HTERT RPE-1 (cell line): ENCODE results near the gene TCFL5.

ENCODE experiments used
- in situ Hi-C: fragments of 300-500 bp; cut with MboI; formaldehyde crosslinking; loops from 4 replicates; pipeline ENCODE4 v1.14.3; 2020; ENCODE audit warnings: low sequenced_read_pairs

TCFL5 gene

DNA sequence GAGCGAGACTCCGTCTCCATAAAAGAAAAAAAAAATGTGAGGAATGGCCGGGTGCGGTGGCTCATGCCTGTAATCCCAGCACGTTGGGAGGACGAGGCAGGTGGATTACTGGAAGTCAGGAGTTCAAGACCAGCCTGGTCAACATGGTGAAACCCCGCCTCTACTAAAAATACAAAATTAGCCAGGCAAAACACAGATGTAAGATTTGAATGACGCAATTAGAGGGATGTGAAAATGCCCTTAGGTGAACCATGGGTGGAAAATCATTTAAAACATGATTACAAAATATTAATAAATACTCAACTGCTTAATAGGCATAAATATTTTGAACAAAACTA is 23.9 kb downstream of the TCFL5 start:
- in situ Hi-C loops: no loop called here

DNA sequence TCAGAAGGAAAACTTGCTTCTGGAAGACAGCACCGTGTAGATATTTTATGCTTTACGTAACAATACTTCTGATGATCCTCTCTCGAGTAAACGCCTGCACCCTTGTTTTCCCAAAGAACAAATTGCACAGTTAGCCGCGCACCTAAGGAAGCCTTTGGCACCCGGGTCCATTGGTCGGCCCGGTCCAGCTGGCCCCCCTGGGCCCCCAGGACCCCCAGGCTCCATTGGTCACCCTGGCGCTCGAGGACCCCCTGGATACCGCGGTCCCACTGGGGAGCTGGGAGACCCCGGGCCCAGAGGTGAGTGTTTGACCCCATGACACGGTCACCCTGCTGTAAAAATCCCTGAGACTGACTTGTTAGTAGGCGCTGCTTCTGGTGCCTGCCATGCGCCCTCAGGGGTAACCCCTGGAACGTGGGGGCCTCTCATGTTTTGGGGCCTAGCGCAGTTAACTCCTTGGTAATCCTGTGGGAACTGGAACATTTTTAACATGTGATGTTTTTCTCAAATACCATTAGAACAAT is 24.6 kb downstream of the TCFL5 start:
- in situ Hi-C loops: no loop called here

DNA sequence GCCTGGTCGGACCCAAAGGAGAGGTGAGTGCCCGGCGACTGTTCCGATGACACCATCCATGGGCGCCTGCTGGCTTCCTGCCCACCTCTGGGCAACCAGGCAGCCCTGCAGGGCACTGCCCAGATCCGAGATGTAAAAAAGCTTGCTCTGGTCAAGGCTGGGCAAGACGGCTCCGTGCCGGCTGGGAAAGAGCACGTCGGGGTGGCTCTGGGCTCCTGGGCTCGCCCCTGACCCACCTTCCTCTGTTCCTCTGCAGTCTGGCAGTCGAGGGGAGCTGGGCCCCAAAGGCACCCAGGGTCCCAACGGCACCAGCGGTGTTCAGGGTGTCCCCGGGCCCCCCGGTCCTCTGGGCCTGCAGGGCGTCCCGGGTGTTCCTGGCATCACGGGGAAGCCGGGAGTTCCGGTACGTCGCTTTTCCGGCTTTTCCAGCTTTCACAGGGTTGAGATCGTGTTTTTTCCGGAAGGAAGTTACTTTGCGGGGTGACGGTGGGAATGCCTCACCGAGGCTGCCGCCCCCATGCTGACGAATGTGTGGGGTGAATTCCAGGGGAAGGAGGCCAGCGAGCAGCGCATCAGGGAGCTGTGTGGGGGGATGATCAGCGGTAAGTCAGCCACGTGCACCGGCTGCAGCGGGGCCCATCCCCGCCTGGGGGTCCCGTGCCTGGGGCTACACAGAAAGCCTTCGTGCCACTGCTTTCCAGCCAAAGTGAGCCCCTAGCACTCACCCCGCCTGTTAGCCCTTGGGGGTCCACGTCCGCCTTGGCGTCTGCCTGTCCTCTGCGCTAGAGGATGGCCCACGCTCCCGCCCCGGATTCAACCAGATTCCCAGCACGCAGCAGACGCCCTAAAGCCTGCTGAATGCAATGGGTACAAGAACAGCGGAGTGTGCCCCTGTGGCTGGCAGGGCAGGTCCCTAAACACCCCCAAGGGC is 25.4 kb downstream of the TCFL5 start:
- in situ Hi-C loops: no loop called here

DNA sequence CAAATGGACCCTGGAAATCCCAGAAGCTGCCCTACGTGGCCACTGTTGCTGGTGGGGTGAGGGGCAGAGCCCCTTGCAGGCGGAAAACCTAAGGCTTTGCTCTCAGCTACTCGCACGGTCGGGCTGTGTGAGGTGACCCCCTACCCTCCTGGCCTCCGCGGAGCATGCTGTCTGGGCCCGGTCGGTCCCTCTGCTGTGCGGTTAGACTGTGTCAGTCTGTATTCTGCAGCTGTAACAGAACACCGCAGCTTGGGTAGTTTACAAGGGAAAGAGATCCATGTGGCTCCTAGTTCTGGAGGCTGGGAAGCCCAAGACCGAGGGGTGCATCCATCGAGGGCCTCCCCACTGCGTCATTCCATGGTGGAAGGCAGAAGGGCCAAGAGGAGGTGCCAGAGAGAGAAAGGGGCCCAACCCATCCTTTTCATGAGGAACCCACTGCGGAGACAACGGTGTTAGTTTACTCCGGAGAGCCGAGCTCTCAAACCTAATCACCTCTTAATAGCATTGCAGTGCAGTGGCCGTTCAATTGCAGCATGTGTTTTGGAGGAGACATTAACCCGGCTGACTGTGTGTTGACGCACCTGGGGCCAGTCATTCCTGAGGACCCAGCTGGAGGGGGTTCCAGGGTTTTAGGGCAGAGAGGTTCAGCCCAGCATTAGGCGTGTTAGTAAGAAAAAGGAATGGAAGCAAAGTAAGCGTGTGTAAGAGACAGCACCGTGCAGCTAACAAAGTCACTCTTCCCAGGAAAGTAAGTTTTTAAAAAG is 26.5 kb downstream of the TCFL5 start:
- in situ Hi-C loops: no loop called here

DNA sequence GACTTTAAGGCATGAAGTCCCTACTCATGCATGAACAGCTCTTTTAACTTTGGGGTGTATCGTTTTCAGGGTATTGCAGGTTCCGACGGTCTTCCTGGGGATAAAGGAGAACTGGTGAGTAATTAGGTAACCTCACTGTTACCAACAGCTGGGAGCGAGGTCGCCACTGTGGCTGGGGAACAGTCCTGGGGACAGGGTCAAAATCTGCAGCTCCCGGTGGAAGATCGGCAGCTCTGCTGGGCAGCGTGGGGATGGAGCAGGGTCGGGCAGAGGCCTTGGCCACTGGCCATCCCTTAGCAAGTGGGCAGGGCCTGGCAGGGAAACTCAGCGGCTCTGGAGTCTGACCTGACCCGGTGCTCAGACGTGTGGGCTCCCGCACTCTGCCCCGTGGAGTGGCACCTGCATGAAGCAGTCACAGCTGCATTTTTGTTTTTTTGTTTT is 28.7 kb downstream of the TCFL5 start:
- in situ Hi-C loops: no loop called here

DNA sequence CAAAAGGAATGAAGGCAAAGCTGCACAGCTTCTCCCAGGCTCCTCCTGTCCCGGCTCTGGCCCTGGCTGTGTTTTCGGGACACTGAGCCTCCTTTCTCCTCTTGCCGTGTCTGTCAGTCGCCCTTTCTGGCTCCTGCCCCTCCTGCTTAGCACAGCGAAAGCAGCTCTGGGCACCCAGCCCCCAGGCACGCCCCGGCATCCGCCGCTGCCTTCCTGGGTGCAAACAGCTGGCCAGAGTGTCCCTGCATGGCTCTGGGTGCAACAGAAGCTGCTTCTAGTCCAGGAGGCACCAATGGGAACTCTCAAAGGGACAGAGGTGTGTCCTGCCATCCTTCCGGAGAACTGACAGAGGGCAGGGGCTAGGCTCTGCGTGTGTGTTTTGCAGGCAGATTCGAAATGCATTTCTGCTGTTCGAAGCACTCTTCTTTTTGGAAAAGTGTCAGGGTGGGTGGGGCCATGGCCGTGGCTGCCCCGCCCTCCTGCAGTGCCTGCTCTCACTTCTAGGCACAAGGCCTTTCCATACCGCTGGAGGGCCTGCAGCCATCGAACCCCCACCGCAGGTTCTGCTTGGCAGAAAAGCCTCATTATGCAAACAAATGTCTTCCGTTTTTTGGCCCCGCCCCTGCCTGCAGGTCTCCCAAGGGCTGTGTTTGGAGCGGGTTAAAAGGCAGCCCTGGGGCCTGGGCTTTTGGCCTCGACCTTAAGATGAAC is 29.3 kb downstream of the TCFL5 start:
- in situ Hi-C loops: no loop called here

DNA sequence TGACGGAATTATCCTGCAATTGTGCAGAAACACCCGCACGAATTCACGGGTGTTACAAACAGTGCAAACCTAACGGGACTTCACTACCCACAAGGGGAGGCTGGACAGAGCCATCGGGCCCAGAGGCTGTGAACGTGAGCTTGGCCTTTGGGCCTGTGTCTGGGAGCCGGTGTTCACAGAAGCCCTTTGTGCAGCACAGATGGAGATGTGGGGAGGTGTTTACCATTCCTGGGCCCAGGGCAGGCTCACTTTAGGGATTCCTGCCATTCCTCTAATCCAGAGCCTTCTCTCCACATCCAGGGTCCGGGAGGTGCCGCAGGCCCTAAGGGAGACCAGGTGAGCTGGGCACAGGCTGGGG is 29.8 kb downstream of the TCFL5 start:
- in situ Hi-C loops: no loop called here

DNA sequence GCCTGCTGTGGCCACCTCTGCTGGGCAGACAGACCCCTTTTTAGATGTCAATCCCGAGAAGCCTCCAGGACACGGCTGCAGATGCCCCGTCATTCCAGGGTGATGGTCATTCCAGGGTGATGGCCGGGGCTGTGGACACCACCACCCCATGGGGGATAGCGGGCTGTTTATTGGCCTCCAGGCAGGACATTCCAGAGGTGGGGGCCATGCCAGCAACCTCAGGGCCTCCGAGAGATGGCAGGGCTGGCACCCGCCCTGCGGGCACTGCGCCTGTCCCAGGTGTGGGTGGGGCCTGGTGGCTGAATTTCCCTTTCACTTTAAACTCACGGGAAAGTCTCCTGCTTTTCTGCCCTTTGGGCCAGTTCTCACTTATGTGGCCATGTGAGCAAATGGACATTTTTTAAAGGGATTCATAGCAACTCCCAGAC is 30.2 kb downstream of the TCFL5 start:
- in situ Hi-C loops: no loop called here

DNA sequence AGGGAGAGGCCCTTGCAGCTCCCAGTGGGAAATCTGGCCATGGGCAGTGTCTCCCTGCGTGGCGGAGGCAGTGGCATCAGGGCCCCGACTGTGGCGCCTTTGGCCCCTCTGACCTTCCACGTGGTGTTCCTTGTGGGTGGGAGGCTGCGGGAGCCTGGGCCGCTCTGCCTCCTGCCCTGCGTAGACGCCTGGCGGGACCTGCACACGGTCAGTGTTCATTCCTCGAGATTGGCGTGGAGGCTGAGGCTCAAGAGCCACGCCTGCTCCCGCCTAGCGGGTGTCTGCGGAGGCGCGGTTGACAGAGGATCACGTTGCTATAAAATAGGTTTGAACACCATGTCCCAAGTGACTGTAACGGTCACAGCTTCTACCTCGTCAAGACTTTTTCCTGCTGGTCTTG is 30.8 kb downstream of the TCFL5 start:
- in situ Hi-C loops: no loop called here

DNA sequence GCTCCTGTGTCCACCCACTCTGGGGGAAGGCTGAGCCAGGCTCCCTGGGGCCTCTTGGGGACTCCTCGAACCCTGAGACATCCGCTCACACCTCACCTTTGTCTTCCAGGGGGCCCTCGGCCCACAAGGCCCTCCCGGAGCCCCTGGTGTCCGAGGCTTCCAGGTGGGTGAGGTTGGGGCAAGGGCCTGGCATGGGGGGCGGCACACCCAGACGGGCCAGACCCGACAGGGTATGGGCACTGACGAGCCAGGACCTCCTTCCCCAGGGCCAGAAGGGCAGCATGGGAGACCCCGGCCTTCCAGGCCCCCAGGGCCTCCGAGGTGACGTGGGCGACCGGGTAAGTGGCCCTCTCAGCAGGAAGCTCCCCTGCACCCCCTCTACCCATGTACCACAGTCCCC is 31.4 kb downstream of the TCFL5 start:
- in situ Hi-C loops: no loop called here

DNA sequence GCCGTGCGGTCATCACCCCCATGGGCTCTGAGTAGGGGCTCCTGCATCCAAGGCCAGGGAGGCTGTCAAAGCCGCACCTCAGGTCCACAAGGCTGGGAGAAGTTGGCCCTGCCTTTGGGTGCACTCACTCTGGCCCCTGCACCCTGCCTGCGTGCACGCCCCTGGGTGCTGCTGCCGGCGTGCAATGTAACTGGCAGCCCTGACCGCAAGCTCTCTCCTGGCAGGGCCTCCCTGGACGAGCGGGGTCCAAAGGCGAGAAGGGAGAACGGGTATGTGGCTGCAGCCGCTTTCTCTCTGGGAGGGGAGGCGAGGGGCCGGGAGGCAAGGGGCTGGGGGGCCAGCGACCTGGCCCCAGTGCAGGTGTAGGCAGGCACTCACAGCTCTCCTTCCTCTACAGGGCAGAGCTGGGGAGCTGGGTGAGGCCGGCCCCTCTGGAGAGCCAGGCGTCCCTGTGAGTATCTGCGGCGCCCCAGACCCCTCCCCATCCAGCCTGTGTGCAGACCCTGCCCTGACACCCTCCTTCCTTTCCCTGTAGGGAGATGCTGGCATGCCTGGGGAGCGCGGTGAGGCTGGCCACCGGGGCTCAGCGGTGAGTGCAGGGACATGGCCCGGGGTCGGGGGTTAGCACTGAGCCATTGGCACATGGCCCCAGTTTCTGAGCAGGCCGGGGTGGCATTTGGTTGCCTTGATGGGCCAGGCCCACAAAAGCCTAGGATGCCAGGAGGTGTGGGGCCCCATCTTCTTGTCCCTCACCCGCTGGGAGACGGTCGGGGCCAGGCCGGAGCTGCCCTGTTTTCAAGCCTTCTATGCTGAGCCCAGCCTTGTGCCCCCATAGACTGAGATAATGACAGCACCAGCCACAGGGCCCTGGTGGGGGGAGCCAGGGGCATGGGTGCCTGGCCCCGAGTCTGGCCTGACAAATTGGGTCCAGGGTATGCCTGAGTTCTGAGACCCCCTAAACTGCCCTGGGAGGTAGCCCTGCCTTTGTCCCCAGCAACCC is 32.1 kb downstream of the TCFL5 start:
- in situ Hi-C loops: no loop called here

DNA sequence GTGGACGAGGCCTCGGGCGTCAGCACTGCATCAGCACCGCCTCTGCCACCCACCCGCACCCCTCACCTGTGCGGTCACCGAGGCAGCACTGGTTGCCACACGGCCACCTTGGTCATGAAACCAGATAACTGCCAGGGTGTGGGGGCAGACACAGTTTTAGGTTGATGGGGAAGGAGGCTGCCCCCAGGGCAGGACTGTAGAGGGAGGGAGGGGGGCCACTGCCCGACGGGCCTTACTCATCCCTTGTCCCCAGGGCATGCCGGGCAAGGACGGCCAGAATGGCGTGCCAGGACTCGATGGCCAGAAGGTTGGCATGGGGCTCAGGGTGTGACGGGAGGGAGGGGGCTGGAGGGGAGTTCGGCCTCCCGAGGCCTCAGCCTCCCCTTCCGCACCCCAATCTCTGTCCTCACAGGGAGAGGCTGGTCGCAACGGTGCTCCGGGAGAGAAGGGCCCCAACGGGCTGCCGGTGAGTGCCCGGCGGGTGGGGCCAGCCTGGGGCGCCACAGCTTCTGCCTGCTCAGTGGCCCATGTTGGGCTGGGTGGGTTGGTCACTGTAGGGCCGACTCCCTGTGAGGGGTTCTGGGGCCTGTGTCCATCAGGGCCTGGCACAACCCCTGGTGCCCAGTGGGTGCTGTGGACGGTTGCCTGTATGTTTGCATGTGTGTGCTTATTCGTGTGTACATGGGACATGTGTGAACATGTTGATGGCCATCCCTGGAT is 33.0 kb downstream of the TCFL5 start:
- in situ Hi-C loops: no loop called here

DNA sequence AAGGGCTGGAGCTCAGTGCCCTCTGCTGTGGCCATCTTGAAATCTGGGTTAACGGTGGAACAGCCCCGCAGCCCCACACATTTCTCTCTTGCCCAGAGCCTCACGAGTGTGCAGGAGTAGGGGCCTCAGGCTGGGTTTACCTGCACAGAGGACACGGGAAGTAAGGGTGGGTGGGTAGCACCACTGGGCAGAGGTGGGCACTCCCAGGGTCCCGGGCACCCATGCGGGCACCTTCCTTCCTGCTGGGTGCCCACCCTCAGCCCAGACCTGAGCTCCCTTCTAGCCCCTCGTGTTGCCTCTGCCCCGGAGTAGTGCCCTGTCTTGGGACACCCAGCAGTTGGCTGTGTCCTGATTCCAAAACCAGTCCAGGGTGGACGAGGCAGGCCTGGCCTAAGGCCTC is 33.6 kb downstream of the TCFL5 start:
- in situ Hi-C loops: no loop called here

DNA sequence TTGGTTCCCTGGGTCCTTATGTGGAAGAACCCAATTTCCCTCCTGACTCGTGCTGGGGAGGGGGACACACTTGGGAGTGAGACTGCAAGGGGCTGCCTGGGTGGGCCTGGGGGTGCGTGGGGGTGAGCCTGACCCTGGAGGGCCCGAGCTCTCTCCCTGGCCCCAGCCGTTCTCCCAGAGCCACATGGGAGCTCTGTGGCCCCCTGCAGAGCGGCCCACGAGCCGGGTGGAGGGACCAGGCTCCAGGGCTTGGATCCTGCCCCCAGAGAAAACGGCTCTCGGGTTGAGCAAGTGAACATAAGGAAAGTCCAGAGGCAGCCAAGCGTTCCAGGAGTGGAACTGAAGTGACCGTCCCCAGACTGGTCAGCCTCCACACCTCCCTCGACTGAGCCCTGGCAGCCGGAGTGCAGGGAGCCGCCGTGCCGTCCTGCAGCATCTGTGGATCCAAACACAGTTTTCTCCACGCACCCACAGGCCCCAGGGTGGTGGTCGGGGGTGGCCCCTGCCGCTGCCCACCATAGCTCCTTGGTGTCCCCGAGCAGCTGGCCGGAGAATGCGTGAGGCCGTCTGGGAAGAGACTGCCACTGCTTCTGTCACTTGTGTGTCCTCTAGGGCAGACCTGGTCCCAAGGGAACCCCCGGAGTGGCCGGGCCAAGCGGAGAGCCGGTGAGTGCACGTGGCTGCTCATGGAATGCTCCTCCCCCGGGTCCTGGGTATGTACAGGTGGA is 34.1 kb downstream of the TCFL5 start:
- in situ Hi-C loops: no loop called here

DNA sequence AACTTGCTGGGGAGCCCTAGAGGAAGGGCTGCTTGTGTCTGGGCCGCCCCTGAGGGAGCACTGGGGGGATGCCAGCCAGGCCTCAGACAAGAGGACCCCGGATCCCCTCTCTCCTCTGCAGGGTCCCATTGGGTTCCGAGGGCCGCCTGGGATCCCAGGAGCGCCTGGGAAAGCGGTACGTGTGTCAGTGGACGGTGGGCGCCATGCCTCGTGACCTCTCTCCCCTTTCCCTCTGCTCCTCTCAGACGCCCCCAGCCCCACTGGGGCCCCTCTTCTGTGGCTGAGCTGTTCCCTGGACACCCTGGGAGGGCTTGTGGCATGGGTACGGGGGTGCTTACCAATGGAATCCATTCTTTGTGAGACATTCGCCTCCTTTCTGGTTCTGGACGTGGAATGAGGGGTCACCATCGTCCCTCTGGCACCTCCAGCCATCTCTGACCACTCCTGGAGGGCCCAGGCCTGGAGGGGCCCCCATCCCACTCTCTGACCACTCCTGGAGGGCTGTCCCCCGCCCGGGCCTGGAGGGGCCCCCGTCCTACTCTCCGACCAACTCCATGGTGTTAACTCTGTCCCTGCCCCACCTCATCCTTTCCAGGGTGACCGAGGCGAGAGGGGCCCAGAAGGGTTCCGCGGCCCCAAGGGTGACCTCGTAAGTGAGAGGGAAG is 34.8 kb downstream of the TCFL5 start:
- in situ Hi-C loops: no loop called here

DNA sequence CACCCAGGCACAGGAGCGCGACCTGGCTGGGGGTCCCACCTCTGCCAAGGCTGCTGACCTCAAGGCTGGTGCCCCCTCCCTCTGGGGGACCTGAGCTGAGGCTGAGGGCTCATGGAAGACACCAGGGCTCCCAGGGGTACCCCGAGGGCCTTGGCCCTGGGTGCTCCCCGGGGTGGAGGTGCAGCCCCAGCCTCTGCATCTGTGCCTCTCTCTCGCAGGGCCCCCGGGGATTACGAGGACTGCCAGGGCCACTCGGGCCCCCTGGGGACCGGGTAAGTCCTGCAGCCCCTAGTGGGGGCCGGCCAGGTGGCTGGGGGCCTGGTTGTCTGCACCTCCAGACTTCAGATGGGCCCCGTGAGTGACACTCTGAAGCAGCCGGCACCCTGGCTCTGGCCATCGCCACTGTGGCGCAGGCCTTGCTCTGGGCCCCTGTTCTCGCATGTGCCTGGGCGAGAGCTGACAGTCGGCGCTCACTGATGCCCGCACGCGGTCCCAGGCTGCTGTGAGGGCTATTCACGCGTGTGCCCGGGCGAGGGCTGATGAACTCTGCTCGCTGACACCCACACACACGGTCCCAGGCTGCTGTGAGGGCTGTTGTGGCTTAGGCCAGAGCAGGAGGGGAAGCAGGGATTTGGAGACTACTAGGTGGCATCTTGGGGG is 35.5 kb downstream of the TCFL5 start:
- in situ Hi-C loops: no loop called here

DNA sequence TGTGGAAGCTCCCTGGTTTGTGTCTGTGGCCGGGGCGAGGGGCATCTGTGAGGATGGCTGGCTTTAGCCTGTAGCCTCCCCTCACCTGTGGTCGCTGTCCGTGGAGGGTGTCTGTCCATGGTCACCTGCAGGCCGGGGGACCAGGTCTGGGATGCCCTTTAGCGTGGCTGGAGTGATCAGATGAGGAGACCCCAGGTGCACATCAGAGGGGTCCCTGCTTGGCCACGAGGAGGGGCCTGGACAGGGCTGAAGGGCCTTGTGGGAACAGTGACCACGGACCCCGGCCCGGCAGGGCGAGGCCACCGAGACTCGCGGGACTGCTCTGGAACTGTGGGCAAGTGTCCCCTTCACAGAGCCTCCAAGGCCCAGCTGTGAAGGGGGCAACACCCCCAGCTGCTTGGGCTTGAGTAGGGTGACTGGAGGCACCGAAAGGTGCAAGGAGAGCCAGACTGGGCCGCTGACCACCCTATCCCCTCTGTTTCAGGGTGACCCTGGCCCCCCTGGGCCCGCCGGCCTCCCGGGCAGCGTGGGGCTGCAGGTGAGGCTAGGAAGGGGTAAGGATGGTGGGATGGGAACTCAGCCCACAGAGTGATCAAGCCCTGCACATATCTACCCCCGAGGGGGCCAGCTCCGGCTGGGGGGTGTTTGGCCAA is 36.2 kb downstream of the TCFL5 start:
- in situ Hi-C loops: no loop called here
